ENCODE measurements around the gene MRPL52. TPM values are rescaled to one million over a fixed set of nuclear protein-coding genes. Genes with fewer than 3 reads are reported as not detected.
"Not testable (repeated sequence)": the region's sequence is repeated elsewhere in the genome, so short reads cannot be mapped to it uniquely, and the experiment has no call there.

MRPL52 gene
- polyA plus RNA-seq, 4 donors = 106 to 164 (median 132) TPM

DNA sequence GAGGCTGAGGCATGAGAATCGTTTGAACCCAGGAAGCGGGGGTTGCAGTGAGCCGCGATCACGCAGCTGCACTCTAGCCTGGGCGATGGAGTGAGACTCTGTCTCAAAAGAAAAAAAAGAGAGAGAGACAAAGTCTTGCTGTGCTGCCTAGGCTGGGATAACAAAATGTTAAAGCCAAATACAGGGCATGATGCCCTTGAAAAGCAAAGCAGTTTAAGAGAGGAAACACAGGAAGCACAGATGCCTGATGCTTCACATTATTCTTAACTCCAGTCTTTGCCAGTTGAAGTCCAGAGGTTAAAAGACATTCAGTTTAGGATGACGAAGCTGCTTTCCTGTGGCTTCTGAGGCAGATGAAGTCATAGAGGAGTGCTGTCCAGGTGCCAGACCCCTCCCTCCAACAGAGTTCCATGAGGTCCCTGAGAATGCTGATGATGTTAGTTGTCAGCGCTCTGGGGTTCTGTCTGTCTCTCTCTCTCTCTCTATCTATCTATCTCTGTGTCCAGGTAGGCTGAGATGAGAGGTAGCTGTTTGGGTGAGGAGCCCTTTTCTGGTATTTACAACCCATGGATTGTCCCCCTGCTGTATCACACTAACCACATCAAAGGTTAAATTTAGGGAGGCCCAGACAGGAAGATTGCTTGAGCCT, 4.9 kb upstream of the MRPL52 start:
- Histone ChIP-seq H3K4me3 (ENCODE audit: low read depth in 1 of 3, low read length in 3 of 3) (no peak overlapping the region), H3K27ac (ENCODE audit: low read depth in 1 of 3, low read length in 2 of 3) (peak overlapping the region; percentile 3 to 52 (median 42)), H3K36me3 (ENCODE audit: control insufficient read depth in 3 of 3, insufficient read depth in 2 of 3, low read depth in 1 of 3, low read length in 3 of 3) (no peaks in the 10 kb centered on the region), H3K4me1 (ENCODE audit: control insufficient read depth in 3 of 3, insufficient read depth in 2 of 3, low read depth in 1 of 3, low read length in 2 of 3) (peaks cover 0 to 50% (median 3%) of the 10 kb centered on the region in 3 donors), H3K9me3 (ENCODE audit: control insufficient read depth in 2 of 2, insufficient read depth in 1 of 2, low read depth in 1 of 2, low read length in 1 of 2) (no peaks in the 10 kb centered on the region), H3K27me3 (ENCODE audit: control insufficient read depth in 3 of 3, insufficient read depth in 3 of 3, low read length in 3 of 3) (no peaks in the 10 kb centered on the region)
- DNase-seq (peak; percentile 81 to 88), FAIRE-seq (no peak)
- WGBS, 3 donors = 19 to 39% (median 20%) methylated on average over 8 of the region's 8 CpGs

DNA sequence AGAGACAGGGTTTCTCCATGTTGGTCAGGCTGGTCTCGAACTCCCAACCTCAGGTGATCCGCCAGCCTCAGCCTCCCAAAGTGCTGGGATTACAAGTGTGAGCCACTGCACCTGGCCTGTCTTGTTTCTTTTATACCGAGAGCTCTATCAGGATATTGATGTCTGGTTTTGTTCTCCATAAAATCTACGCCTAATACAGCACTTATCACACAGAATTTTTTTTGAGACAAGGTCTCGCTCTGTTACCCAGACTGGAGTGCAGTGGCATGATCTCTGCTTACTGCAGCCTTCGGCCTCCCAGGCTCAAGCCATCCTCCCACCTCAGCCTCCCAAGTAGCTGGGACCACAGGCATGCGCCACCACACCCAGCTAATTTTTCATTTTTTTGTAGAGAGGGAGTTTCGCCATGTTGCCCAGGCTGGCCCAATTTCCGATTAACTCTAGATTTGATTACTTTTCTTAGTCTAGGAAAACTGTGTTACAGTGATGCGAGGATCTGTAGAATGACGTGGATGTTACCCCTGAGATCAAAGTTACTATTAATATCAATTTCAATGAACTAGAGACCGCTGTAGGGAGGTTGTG, 519 bp upstream of the MRPL52 start:
- peaks cover 0 to 17% (median 2%) of the 10 kb centered on the region in 3 donors for H3K36me3 ChIP-seq (ENCODE audit: control insufficient read depth in 3 of 3, insufficient read depth in 2 of 3, low read depth in 1 of 3, low read length in 3 of 3)
- not testable (repeated sequence) for DNase-seq; H3K9me3 ChIP-seq (ENCODE audit: control insufficient read depth in 2 of 2, insufficient read depth in 1 of 2, low read depth in 1 of 2, low read length in 1 of 2); H3K27me3 ChIP-seq (ENCODE audit: control insufficient read depth in 3 of 3, insufficient read depth in 3 of 3, low read length in 3 of 3); FAIRE-seq
- WGBS, 3 donors = 79 to 81% (median 81%) methylated on average over 12 of the region's 12 CpGs
- peak overlapping the region in 2 of 3 donors; percentile 81 to 99 for H3K4me3 ChIP-seq (ENCODE audit: low read depth in 1 of 3, low read length in 3 of 3)
- H3K27ac ChIP-seq (ENCODE audit: low read depth in 1 of 3, low read length in 2 of 3) = peak overlapping the region; percentile 39 to 80 (median 67)
- peaks cover 0 to 20% (median 0%) of the 10 kb centered on the region in 3 donors for H3K4me1 ChIP-seq (ENCODE audit: control insufficient read depth in 3 of 3, insufficient read depth in 2 of 3, low read depth in 1 of 3, low read length in 2 of 3)

DNA sequence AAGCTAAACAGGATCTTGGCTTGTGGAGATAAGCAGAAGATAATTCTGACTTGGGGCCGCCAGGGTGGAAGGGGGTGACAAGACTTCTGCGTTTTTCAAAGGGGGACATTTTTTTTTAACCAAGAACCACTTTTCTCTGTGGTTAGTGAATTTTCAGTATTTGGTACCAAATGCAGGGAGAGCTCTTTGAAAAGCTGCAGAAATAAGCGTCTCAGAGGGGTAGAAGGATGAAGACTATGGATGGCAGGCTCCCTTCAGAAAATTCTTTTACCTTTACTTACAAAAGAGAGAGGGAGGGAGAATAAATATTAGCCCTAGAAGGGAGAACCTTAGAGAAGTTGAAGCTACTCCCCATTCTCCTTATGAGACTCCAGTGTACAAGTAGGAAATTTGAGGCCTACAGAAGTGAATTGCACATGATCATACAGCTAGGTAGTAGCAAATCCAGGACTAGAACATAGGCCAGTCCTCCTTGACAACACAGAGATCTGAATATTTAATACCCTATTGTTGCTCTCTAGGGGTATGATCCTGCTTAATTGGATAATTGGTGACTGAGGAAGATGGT, 840 bp downstream of the MRPL52 start:
- DNase-seq (no peak), FAIRE-seq (no peak)
- Histone ChIP-seq H3K9me3 (ENCODE audit: control insufficient read depth in 2 of 2, insufficient read depth in 1 of 2, low read depth in 1 of 2, low read length in 1 of 2) (no peaks in the 10 kb centered on the region), H3K4me1 (ENCODE audit: control insufficient read depth in 3 of 3, insufficient read depth in 2 of 3, low read depth in 1 of 3, low read length in 2 of 3) (peaks cover 0 to 10% (median 0%) of the 10 kb centered on the region in 3 donors), H3K27ac (ENCODE audit: low read depth in 1 of 3, low read length in 2 of 3) (peak overlapping the region in 1 of 3 donors; percentile 80), H3K27me3 (ENCODE audit: control insufficient read depth in 3 of 3, insufficient read depth in 3 of 3, low read length in 3 of 3) (no peaks in the 10 kb centered on the region), H3K36me3 (ENCODE audit: control insufficient read depth in 3 of 3, insufficient read depth in 2 of 3, low read depth in 1 of 3, low read length in 3 of 3) (peaks cover 0 to 26% (median 3%) of the 10 kb centered on the region in 3 donors), H3K4me3 (ENCODE audit: low read depth in 1 of 3, low read length in 3 of 3) (peak overlapping the region in 2 of 3 donors; percentile 81 to 99)
- WGBS, 3 donors = 15 to 21% (median 21%) methylated on average over 3 of the region's 3 CpGs

DNA sequence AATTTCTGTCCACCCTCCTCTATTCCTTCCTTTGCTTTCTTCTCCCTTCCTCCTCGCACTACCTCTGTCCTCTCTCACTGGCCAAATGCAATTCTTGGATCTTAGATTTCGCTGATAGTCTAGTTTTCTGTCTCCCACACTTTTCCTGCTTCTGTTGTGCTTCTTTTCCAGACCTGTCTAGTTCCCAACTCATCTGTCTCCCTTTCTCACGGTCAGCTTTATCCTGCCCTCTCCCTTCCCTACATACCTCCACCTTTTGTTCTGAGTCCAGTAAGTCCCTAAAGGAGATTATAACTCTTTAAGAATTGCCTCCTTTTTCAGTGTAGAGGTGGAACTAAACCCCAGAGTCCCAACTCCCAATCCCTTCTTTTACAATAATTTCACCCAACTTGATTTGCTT, 5.8 kb downstream of the MRPL52 start:
- H3K27ac ChIP-seq (ENCODE audit: low read depth in 1 of 3, low read length in 2 of 3) = peak overlapping the region in 2 of 3 donors; percentile 87 to 96
- WGBS, 3 donors = 76 to 86% (median 81%) methylated on average over 3 of the region's 3 CpGs
- DNase-seq = no peak
- peaks cover 2 to 25% (median 4%) of the 10 kb centered on the region in 3 donors for H3K4me1 ChIP-seq (ENCODE audit: control insufficient read depth in 3 of 3, insufficient read depth in 2 of 3, low read depth in 1 of 3, low read length in 2 of 3)
- no peak overlapping the region for H3K4me3 ChIP-seq (ENCODE audit: low read depth in 1 of 3, low read length in 3 of 3)
- peaks cover 0 to 52% (median 6%) of the 10 kb centered on the region in 3 donors for H3K36me3 ChIP-seq (ENCODE audit: control insufficient read depth in 3 of 3, insufficient read depth in 2 of 3, low read depth in 1 of 3, low read length in 3 of 3)
- no peaks in the 10 kb centered on the region for H3K9me3 ChIP-seq (ENCODE audit: control insufficient read depth in 2 of 2, insufficient read depth in 1 of 2, low read depth in 1 of 2, low read length in 1 of 2)
- no peaks in the 10 kb centered on the region for H3K27me3 ChIP-seq (ENCODE audit: control insufficient read depth in 3 of 3, insufficient read depth in 3 of 3, low read length in 3 of 3)
- no peak for FAIRE-seq

DNA sequence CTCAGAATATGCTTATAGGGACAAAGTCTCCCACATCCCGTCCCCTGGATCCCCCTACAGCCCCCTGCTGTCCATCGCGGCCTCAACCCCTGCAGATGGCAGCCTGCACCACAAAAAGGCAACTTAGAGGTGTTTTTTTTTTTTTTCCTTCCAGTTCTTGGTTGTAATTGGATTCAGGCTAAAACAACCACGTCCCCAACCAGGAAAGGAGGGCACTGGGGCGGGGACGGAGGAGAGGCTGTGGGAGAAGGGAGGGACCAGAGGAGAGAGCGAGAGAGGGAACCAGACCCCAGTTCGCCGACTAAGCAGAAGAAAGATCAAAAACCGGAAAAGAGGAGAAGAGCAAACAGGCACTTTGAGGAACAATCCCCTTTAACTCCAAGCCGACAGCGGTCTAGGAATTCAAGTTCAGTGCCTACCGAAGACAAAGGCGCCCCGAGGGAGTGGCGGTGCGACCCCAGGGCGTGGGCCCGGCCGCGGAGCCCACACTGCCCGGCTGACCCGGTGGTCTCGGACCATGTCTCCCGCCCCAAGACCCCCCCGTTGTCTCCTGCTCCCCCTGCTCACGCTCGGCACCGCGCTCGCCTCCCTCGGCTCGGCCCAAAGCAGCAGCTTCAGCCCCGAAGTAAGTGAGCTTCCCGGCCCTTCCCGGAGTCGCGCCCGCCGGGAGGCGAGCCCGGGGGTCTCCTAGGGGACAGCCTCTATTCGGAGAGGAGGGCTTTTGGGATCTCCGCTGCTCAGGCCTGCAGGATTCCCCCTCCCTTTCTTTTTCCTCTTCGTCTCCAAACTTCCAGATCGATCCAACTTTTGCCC, 6.8 kb downstream of the MRPL52 start, which contains the start of gene MMP14:
Gene MMP14 (plus strand): TSS at position 285 of the 813 bp plus-strand sequence. CDS start 233 bp downstream, at position 518.
- H3K27ac ChIP-seq (ENCODE audit: low read depth in 1 of 3, low read length in 2 of 3) = peak within 1 kb of the TSS; percentile 87 to 96 (median 95)
- no peaks in the 10 kb centered on the region for H3K27me3 ChIP-seq (ENCODE audit: control insufficient read depth in 3 of 3, insufficient read depth in 3 of 3, low read length in 3 of 3)
- peaks cover 2 to 20% (median 4%) of the 10 kb centered on the region in 3 donors for H3K4me1 ChIP-seq (ENCODE audit: control insufficient read depth in 3 of 3, insufficient read depth in 2 of 3, low read depth in 1 of 3, low read length in 2 of 3)
- H3K4me3 ChIP-seq (ENCODE audit: low read depth in 1 of 3, low read length in 3 of 3) = peak within 1 kb of the TSS; percentile 61 to 86 (median 64)
- H3K9me3 ChIP-seq (ENCODE audit: control insufficient read depth in 2 of 2, insufficient read depth in 1 of 2, low read depth in 1 of 2, low read length in 1 of 2) = no peaks in the 10 kb centered on the region
- H3K36me3 ChIP-seq (ENCODE audit: control insufficient read depth in 3 of 3, insufficient read depth in 2 of 3, low read depth in 1 of 3, low read length in 3 of 3) = peaks cover 0 to 59% (median 6%) of the 10 kb centered on the region in 3 donors
- FAIRE-seq (no peak), DNase-seq (peak; percentile 63 to 86)
- 8 to 15% (median 10%) methylated on average over 36 to 46 of the region's 46 CpGs for WGBS, 3 donors

DNA sequence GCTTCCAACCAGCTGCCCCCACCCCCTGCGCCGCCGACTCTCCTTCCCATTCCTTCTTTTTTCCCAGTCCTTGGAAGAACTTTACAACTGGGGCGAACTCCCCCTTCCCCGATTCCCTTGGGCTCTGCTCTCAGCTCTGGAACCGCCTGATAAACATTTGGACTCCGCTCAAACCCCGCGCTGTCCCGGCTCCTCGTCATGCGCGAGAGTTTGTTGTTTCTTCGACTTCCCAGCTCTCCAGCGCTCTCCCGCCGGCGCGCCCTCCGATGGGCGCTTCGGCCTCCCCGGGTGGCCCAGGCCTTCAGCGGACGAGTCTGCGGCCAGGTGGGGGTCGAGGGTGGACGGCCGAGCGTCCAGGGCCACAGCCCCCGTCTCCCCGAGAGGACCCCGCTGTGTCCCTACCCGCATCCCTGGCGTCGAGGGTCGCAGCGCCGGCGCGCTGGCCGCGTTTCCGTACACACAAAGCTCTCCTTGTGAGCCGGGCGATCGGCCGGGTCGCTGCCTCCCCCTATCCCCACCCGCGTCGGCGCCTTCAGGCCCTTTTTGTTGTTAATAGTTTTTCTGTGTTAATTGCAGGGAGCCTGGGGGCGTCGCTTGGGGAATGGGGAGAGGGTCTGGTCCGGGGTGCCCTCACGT, 7.5 kb downstream of the MRPL52 start:
- Histone ChIP-seq H3K27me3 (ENCODE audit: control insufficient read depth in 3 of 3, insufficient read depth in 3 of 3, low read length in 3 of 3) (no peaks in the 10 kb centered on the region), H3K36me3 (ENCODE audit: control insufficient read depth in 3 of 3, insufficient read depth in 2 of 3, low read depth in 1 of 3, low read length in 3 of 3) (peaks cover 0 to 63% (median 6%) of the 10 kb centered on the region in 3 donors), H3K9me3 (ENCODE audit: control insufficient read depth in 2 of 2, insufficient read depth in 1 of 2, low read depth in 1 of 2, low read length in 1 of 2) (no peaks in the 10 kb centered on the region), H3K4me1 (ENCODE audit: control insufficient read depth in 3 of 3, insufficient read depth in 2 of 3, low read depth in 1 of 3, low read length in 2 of 3) (peaks cover 2 to 20% (median 4%) of the 10 kb centered on the region in 3 donors), H3K27ac (ENCODE audit: low read depth in 1 of 3, low read length in 2 of 3) (peak overlapping the region; percentile 87 to 96 (median 95)), H3K4me3 (ENCODE audit: low read depth in 1 of 3, low read length in 3 of 3) (peak overlapping the region; percentile 61 to 86 (median 64))
- 2 to 5% (median 3%) methylated on average over 55 to 57 of the region's 57 CpGs for WGBS, 3 donors
- FAIRE-seq (no peak), DNase-seq (peak; percentile 73 to 82)

DNA sequence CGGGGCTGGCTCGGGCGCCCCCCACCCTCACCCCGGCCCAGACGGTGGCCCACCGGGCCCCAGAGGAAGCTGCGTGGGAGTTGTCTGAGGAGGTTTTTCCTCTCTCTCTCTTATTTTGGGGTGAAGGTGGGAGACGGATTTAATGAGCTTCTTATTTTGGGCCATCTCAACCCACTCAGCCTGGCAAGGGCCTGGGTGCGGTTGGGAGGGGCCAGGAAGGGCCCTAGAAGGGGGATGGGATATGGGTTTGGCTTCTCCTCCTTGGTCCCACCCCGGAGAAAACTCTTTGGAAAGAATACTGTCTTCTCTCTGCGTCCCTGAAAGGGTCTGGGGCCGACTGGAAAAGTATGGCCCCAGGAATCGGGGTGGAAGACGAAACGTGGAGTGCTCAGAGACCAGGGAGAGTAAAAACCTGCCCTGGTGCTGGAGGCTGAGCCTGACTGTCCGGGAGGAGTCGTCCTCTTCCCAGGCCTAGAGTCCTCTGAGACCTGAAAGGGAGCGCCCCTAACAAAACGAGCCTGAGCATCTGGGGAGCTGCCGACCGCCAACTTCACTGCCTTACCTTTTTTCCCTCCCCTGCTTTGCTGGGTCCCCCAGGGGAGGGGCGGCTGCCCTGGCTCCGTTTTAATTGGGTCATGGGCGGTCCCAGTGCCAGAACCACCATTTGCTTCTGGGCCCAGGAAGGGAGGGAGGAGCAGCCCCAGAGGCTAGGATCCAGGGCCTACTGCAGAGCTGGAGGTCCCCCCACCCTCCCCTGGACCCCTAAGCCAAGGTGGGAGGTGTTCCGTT, 8.3 kb downstream of the MRPL52 start:
- Histone ChIP-seq H3K4me1 (ENCODE audit: control insufficient read depth in 3 of 3, insufficient read depth in 2 of 3, low read depth in 1 of 3, low read length in 2 of 3) (peaks cover 2 to 20% (median 4%) of the 10 kb centered on the region in 3 donors), H3K9me3 (ENCODE audit: control insufficient read depth in 2 of 2, insufficient read depth in 1 of 2, low read depth in 1 of 2, low read length in 1 of 2) (no peaks in the 10 kb centered on the region), H3K36me3 (ENCODE audit: control insufficient read depth in 3 of 3, insufficient read depth in 2 of 3, low read depth in 1 of 3, low read length in 3 of 3) (peaks cover 0 to 70% (median 6%) of the 10 kb centered on the region in 3 donors), H3K27ac (ENCODE audit: low read depth in 1 of 3, low read length in 2 of 3) (peak overlapping the region; percentile 87 to 96 (median 95)), H3K27me3 (ENCODE audit: control insufficient read depth in 3 of 3, insufficient read depth in 3 of 3, low read length in 3 of 3) (no peaks in the 10 kb centered on the region), H3K4me3 (ENCODE audit: low read depth in 1 of 3, low read length in 3 of 3) (peak overlapping the region; percentile 61 to 86 (median 64))
- FAIRE-seq = no peak
- 12 to 26% (median 23%) methylated on average over 22 to 25 of the region's 25 CpGs for WGBS, 3 donors
- peak; percentile 42 to 67 for DNase-seq

All from small intestine (tissue), 7 donors.